H9 (cell line): ENCODE data around the gene EPHA10. TPM values are rescaled to one million over a fixed set of nuclear protein-coding genes. Genes with fewer than 3 reads are reported as not detected.

Experiments
- DNase-seq: peaks from one replicate; pipeline ENCODE4 v3.0.0-alpha.2; 2017
- H2AFZ ChIP-seq: one replicate; pipeline ENCODE4 v1.6.1; 2013; ENCODE audit warnings: mild to moderate bottlenecking, low read length, control low read depth, moderate library complexity
- H2AK5ac ChIP-seq: 2 replicates; pipeline ENCODE4 v1.6.1; 2013; ENCODE audit warnings: low read length, control low read depth, mixed read lengths; ENCODE audit not compliant: insufficient read length
- H2BK120ac ChIP-seq: one replicate; pipeline ENCODE4 v1.6.1; 2013; ENCODE audit warnings: low read depth, mild to moderate bottlenecking, low read length, control low read depth, inconsistent platforms; ENCODE audit not compliant: poor library complexity, severe bottlenecking
- H2BK12ac ChIP-seq: 2 replicates; pipeline ENCODE4 v1.6.1; 2013; ENCODE audit warnings: low read length, control low read depth, mixed read lengths, low read depth; ENCODE audit not compliant: insufficient read length
- H2BK15ac ChIP-seq: 2 replicates; pipeline ENCODE4 v1.6.1; 2013; ENCODE audit warnings: low read depth, low read length, control low read depth
- H2BK20ac ChIP-seq: one replicate; pipeline ENCODE4 v1.6.1; 2013; ENCODE audit warnings: low read depth, mild to moderate bottlenecking, low read length, control low read depth, inconsistent platforms; ENCODE audit not compliant: poor library complexity, severe bottlenecking
- H2BK5ac ChIP-seq: 2 replicates; pipeline ENCODE4 v1.6.1; 2013; ENCODE audit warnings: low read length, control low read depth, mixed read lengths; ENCODE audit not compliant: insufficient read length
- H3K14ac ChIP-seq: 2 replicates; pipeline ENCODE4 v1.6.1; 2013; ENCODE audit warnings: low read length, control low read depth; ENCODE audit not compliant: insufficient read depth
- H3K18ac ChIP-seq: 2 replicates; pipeline ENCODE4 v1.6.1; 2013; ENCODE audit warnings: low read depth, mild to moderate bottlenecking, mixed read lengths, low read length, control low read depth; ENCODE audit not compliant: insufficient read length
- H3K23ac ChIP-seq: 2 replicates; pipeline ENCODE4 v1.6.1; 2013; ENCODE audit warnings: low read length, control low read depth, mixed read lengths, low read depth; ENCODE audit not compliant: insufficient read length
- H3K23me2 ChIP-seq: 2 replicates; pipeline ENCODE4 v1.6.1; 2013; ENCODE audit warnings: low read depth, mild to moderate bottlenecking, mixed read lengths, low read length, control low read depth; ENCODE audit not compliant: insufficient read length, poor library complexity, severe bottlenecking
- H3K27ac ChIP-seq: 2 replicates; pipeline ENCODE4 v1.5.1; 2013; ENCODE audit warnings: low read length, control low read depth, mixed read lengths, low read depth; ENCODE audit not compliant: insufficient read length
- H3K27me3 ChIP-seq: 2 replicates; pipeline ENCODE4 v1.6.1; 2013; ENCODE audit warnings: low read length, control low read depth, inconsistent platforms; ENCODE audit not compliant: insufficient read depth
- H3K4ac ChIP-seq: 2 replicates; pipeline ENCODE4 v1.6.1; 2013; ENCODE audit warnings: low read depth, mild to moderate bottlenecking, control low read depth, inconsistent platforms, low read length, moderate library complexity
- H3K4me1 ChIP-seq: 2 replicates; pipeline ENCODE4 v1.6.1; 2013; ENCODE audit warnings: low read length, control low read depth, inconsistent platforms; ENCODE audit not compliant: insufficient read depth
- H3K4me2 ChIP-seq: 2 replicates; pipeline ENCODE4 v1.6.1; 2013; ENCODE audit warnings: low read length, control low read depth, mixed read lengths; ENCODE audit not compliant: insufficient read length, insufficient read depth
- H3K56ac ChIP-seq: 2 replicates; pipeline ENCODE4 v1.6.1; 2013; ENCODE audit warnings: low read depth, mild to moderate bottlenecking, mixed read lengths, low read length, control low read depth; ENCODE audit not compliant: insufficient read length
- H3K79me1 ChIP-seq: 2 replicates; pipeline ENCODE4 v1.6.1; 2013; ENCODE audit warnings: low read depth, mild to moderate bottlenecking, moderate library complexity, low read length, control low read depth, inconsistent platforms; ENCODE audit not compliant: insufficient read depth, poor library complexity, severe bottlenecking
- H3K79me2 ChIP-seq: 2 replicates; pipeline ENCODE4 v1.6.1; 2013; ENCODE audit warnings: low read length, control low read depth, inconsistent platforms; ENCODE audit not compliant: insufficient read depth
- H3K9ac ChIP-seq: 2 replicates; pipeline ENCODE4 v1.6.1; 2013; ENCODE audit warnings: low read length, control low read depth, mixed read lengths; ENCODE audit not compliant: insufficient read length; ENCODE audit errors: extremely low read depth
- H3K9me3 ChIP-seq: one replicate; pipeline ENCODE4 v1.6.1; 2013; ENCODE audit warnings: low read depth, low read length, inconsistent platforms; ENCODE audit not compliant: control insufficient read depth
- H3T11ph ChIP-seq: one replicate; pipeline ENCODE4 v1.6.1; 2013; ENCODE audit warnings: mild to moderate bottlenecking, low read length, control low read depth, inconsistent platforms
- H4K20me1 ChIP-seq: one replicate; pipeline ENCODE4 v1.6.1; 2013; ENCODE audit not compliant: control insufficient read depth, insufficient read length, insufficient read depth
- H4K5ac ChIP-seq: 2 replicates; pipeline ENCODE4 v1.6.1; 2013; ENCODE audit warnings: low read depth, mild to moderate bottlenecking, mixed read lengths, low read length, control low read depth; ENCODE audit not compliant: insufficient read length
- H4K8ac ChIP-seq: replicated peaks from 2 replicates; pipeline ENCODE4 v1.6.1; 2013; ENCODE audit warnings: low read length, control low read depth, mixed read lengths, low read depth; ENCODE audit not compliant: insufficient read length
- H4K91ac ChIP-seq: 2 replicates; pipeline ENCODE4 v1.6.1; 2013; ENCODE audit warnings: low read depth, mild to moderate bottlenecking, moderate library complexity, mixed read lengths, low read length, control low read depth; ENCODE audit not compliant: insufficient read length
- H3K27ac Mint-ChIP-seq, 3 experiments: 2 replicates in 2 of 3; 3 replicates in 1 of 3; pipeline ENCODE4 v1.8.0; 2020 to 2021; ENCODE audit warnings: mixed read lengths in 3 of 3, mild to moderate bottlenecking in 1 of 3, moderate library complexity in 1 of 3
- H3K27me3 Mint-ChIP-seq: 2 replicates; pipeline ENCODE4 v1.8.0; 2021; ENCODE audit warnings: low read depth, mild to moderate bottlenecking, moderate library complexity, mixed read lengths
- H3K36me3 Mint-ChIP-seq, 3 experiments: 2 replicates in 2 of 3; 3 replicates in 1 of 3; pipeline ENCODE4 v1.8.0; 2020 to 2021; ENCODE audit warnings: low read depth in 3 of 3, mixed read lengths in 3 of 3; ENCODE audit not compliant: insufficient read depth in 1 of 3
- H3K4me1 Mint-ChIP-seq, 2 experiments: 2 replicates each; pipeline ENCODE4 v1.8.0; 2020; ENCODE audit warnings: mixed read lengths in 2 of 2
- H3K4me3 Mint-ChIP-seq, 2 experiments: 2 replicates in 1 of 2; 3 replicates in 1 of 2; pipeline ENCODE4 v1.8.0; 2020 to 2021; ENCODE audit warnings: mild to moderate bottlenecking in 2 of 2, mixed read lengths in 2 of 2, moderate library complexity in 1 of 2
- H3K9me3 Mint-ChIP-seq, 2 experiments: 2 replicates in 1 of 2; 3 replicates in 1 of 2; pipeline ENCODE4 v1.8.0; 2020; ENCODE audit warnings: mild to moderate bottlenecking in 2 of 2, mixed read lengths in 2 of 2, moderate library complexity in 1 of 2
- CTCF ChIP-seq: fragments of 200-600 bp; sonication (generic); conservative IDR thresholded peaks from 3 replicates; pipeline ENCODE4 v1.8.0; 2021; ENCODE audit warnings: antibody characterized with exemption, mild to moderate bottlenecking
- WGBS: extraction: QIAGEN DNeasy Blood & Tissue Kit; methylation state at CpG from one replicate; pipeline ENCODE4 v1.1.7; 2013; ENCODE audit warnings: missing lambda C conversion rate, low lambda C conversion rate, mixed read lengths; ENCODE audit not compliant: insufficient read length; ENCODE audit errors: extremely low coverage; 5-methylcytosine and 5-hydroxymethylcytosine counted together
- total RNA-seq: library from RNA; stranded (reverse); gene quantifications from 2 replicates; pipeline ENCODE4 v1.2.1, GENCODE V29; 2021

EPHA10 gene
- total RNA-seq, 1 experiment from 2014 or later, result 0.96 TPM

- no peak overlapping the region for H2BK20ac ChIP-seq
- H2BK120ac ChIP-seq, result no peak overlapping the region
- no peak overlapping the region for H3K18ac ChIP-seq
- H3K23ac ChIP-seq, result no peak overlapping the region
- H3T11ph ChIP-seq, result no peak overlapping the region
- Mint-ChIP-seq H3K27me3 (no peaks in the 10 kb centered on the region), H3K4me1 (no peaks in the 10 kb centered on the region), H3K27ac (no peak overlapping the region), H3K9me3 (no peaks in the 10 kb centered on the region), H3K4me3 (no peak overlapping the region), H3K36me3 (peaks cover 60 to 94% (median 85%) of the 10 kb centered on the region in 3 experiments)
- H3K27me3 ChIP-seq, result no peaks in the 10 kb centered on the region
- no peak overlapping the region for H3K9ac ChIP-seq
- no peak overlapping the region for H2AK5ac ChIP-seq
- DNase-seq, result no peak
- no peak for TF ChIP-seq CTCF
- H3K14ac ChIP-seq, result no peak overlapping the region
- no peak overlapping the region for H3K4ac ChIP-seq
- no peak overlapping the region for H4K91ac ChIP-seq
- no peaks in the 10 kb centered on the region for H3K79me2 ChIP-seq
- no peak overlapping the region for H4K8ac ChIP-seq
- no peak overlapping the region for H2BK15ac ChIP-seq
- H2BK5ac ChIP-seq, result no peak overlapping the region
- no peaks in the 10 kb centered on the region for H3K23me2 ChIP-seq
- no peak overlapping the region for H2AFZ ChIP-seq
- H4K20me1 ChIP-seq, result no peaks in the 10 kb centered on the region
- H3K56ac ChIP-seq, result no peak overlapping the region
- no peaks in the 10 kb centered on the region for H3K9me3 ChIP-seq
- no peak overlapping the region for H4K5ac ChIP-seq
- no peaks in the 10 kb centered on the region for H3K4me1 ChIP-seq
- H3K79me1 ChIP-seq, result no peaks in the 10 kb centered on the region
- no peak overlapping the region for H3K27ac ChIP-seq
- no peak overlapping the region for H3K4me2 ChIP-seq
- H2BK12ac ChIP-seq, result no peak overlapping the region
- WGBS, result no CpG with 5 or more reads among the region's 8 CpGs
Observed at GRCh38 chr1:37705399-37705798, 59.5 kb downstream of the EPHA10 start.
